HCT116 (cell line): Measurements from ENCODE around the gene MFSD6. TPM values are rescaled to one million over a fixed set of nuclear protein-coding genes. Genes with fewer than 3 reads are reported as not detected.

Experiments used
- ATAC-seq: fragments of 200-7000 bp; cut with Tn5 transposase; 2 replicates; pipeline ENCODE4 v1.9.1; 2020; ENCODE audit warnings: mild to moderate bottlenecking, moderate library complexity
- BruUV-seq: library from RNA; stranded (reverse); fragments of 400-500 nt; replicated peaks from 2 replicates; lab custom pipeline; 2021; lab: Mats Ljungman, UMichigan
- CTCF ChIA-PET: fragments of 300-600 bp; sonication (Branson Sonifier 250); formaldehyde crosslinking; loops from one replicate; lab custom pipeline; 2021; ENCODE audit warnings: antibody characterized with exemption; lab: Charles Lee
- POLR2A ChIA-PET: fragments of 300-600, 350-600 bp; sonication (Branson Sonifier 250); formaldehyde crosslinking; loops from one replicate; lab custom pipeline; 2021; ENCODE audit warnings: antibody characterized with exemption; lab: Charles Lee
- RAD21 ChIA-PET, 2 experiments: fragments of 300-600 bp; sonication (Branson Sonifier 250); formaldehyde crosslinking; loops; one replicate each; lab custom pipeline; 2023; ENCODE audit warnings: low total read pairs in 2 of 2; ENCODE audit not compliant: uncharacterized antibody in 2 of 2, unreplicated experiment in 2 of 2, low non-redundant PET in 1 of 2; lab: Charles Lee
- DNase-seq: peaks from one replicate; pipeline ENCODE4 v3.0.0-alpha.2; 2010; ENCODE audit warnings: low read depth, low spot score
- H2AFZ ChIP-seq: fragments of 200-600 bp; shearing (Covaris generic), sonication (generic); 2 replicates; pipeline ENCODE4 v1.6.1; 2017; ENCODE audit warnings: low read depth, mixed run types, mixed read lengths, antibody characterized with exemption, low read length; ENCODE audit not compliant: poor library complexity, severe bottlenecking
- H3K27ac ChIP-seq: 2 replicates; pipeline ENCODE4 v1.5.1; 2012; ENCODE audit warnings: low read depth, low read length
- H3K27me3 ChIP-seq: fragments of 200-600 bp; sonication (generic); 2 replicates; pipeline ENCODE4 v1.6.1; 2016; ENCODE audit warnings: mixed run types, low read length, mixed read lengths; ENCODE audit not compliant: insufficient read depth
- H3K36me3 ChIP-seq, 2 experiments: fragments of 200-500 bp in 1 of 2; fragments of 200-600 bp in 1 of 2; sonication (Bioruptor generic) in 1 of 2; sonication (generic) in 1 of 2; 2 replicates each; pipeline versions ENCODE4 v1.5.1 to v1.6.1; 2014 to 2016; ENCODE audit warnings: low read length in 2 of 2, inconsistent platforms in 1 of 2, mixed read lengths in 1 of 2, mixed run types in 1 of 2; ENCODE audit not compliant: insufficient read depth in 2 of 2, control insufficient read depth in 1 of 2
- H3K4me1 ChIP-seq, 2 experiments: fragments of 200-600 bp in 1 of 2; sonication (generic) in 1 of 2; 2 replicates each; pipeline versions ENCODE4 v1.5.1 to v1.6.1; 2012 to 2017; ENCODE audit warnings: low read length in 2 of 2, inconsistent platforms in 1 of 2, mild to moderate bottlenecking in 1 of 2, mixed read lengths in 1 of 2, mixed run types in 1 of 2, moderate library complexity in 1 of 2; ENCODE audit not compliant: insufficient read depth in 2 of 2, control insufficient read depth in 1 of 2
- H3K4me2 ChIP-seq: fragments of 200-600 bp; sonication (generic); 2 replicates; pipeline ENCODE4 v1.6.1; 2017; ENCODE audit warnings: mixed run types, low read length, mixed read lengths
- H3K4me3 ChIP-seq, 2 experiments: fragments of 200-600 bp in 1 of 2; sonication (generic) in 1 of 2; replicated peaks in 1 of 2; 2 replicates each; pipeline ENCODE4 v1.5.1; 2011 to 2016; ENCODE audit warnings: low read length in 2 of 2, control low read depth in 1 of 2, low read depth in 1 of 2, mild to moderate bottlenecking in 1 of 2, mixed read lengths in 1 of 2, mixed run types in 1 of 2
- H3K79me2 ChIP-seq: fragments of 200-600 bp; sonication (generic); 2 replicates; pipeline ENCODE4 v1.6.1; 2017; ENCODE audit warnings: mild to moderate bottlenecking, mixed run types, low read length, moderate library complexity, mixed read lengths; ENCODE audit not compliant: insufficient read depth
- H3K9ac ChIP-seq: fragments of 200-600 bp; sonication (generic); 2 replicates; pipeline ENCODE4 v1.6.1; 2016; ENCODE audit warnings: low read length, mixed read lengths
- H3K9me2 ChIP-seq: fragments of 200-600 bp; sonication (generic), shearing (Covaris generic); 2 replicates; pipeline ENCODE4 v1.6.1; 2017; ENCODE audit warnings: mixed run types, mild to moderate bottlenecking, moderate library complexity; ENCODE audit not compliant: insufficient read depth
- H3K9me3 ChIP-seq, 2 experiments: fragments of 200-500 bp in 1 of 2; fragments of 200-600 bp in 1 of 2; sonication (Bioruptor generic) in 1 of 2; sonication (generic) in 1 of 2; 2 replicates each; pipeline ENCODE4 v1.6.1; 2014 to 2017; ENCODE audit warnings: low read length in 2 of 2, mixed read lengths in 2 of 2, inconsistent platforms in 1 of 2, low read depth in 1 of 2, mild to moderate bottlenecking in 1 of 2, mixed run types in 1 of 2, moderate library complexity in 1 of 2; ENCODE audit not compliant: control insufficient read depth in 1 of 2, insufficient read depth in 1 of 2
- H4K20me1 ChIP-seq: fragments of 200-600 bp; sonication (generic), shearing (Covaris generic); 2 replicates; pipeline ENCODE4 v1.6.1; 2017; ENCODE audit warnings: mixed run types, mild to moderate bottlenecking, moderate library complexity; ENCODE audit not compliant: insufficient read depth
- CBX3 ChIP-seq: IDR thresholded peaks from 2 replicates; pipeline ENCODE4 v1.6.1; 2012; ENCODE audit warnings: low read depth
- CEBPB ChIP-seq: IDR thresholded peaks from 2 replicates; pipeline ENCODE4 v1.6.1; 2012; ENCODE audit warnings: low read depth
- EZH2phosphoT487 ChIP-seq: fragments of 200-600 bp; IDR thresholded peaks from 2 replicates; pipeline ENCODE4 v1.6.1; 2018; ENCODE audit warnings: antibody characterized with exemption, borderline replicate concordance
- SRF ChIP-seq: IDR thresholded peaks from 2 replicates; pipeline ENCODE4 v1.6.1; 2012; ENCODE audit warnings: low read depth
- intact Hi-C: fragments of 100-400 bp; cut with micrococcal nuclease; formaldehyde crosslinking; loops from 2 replicates; pipeline ENCODE4 v1.10.0; 2022
- total RNA-seq: library from RNA; stranded (reverse); gene quantifications from one replicate; pipeline ENCODE4 v1.2.1, GENCODE V29; 2021; ENCODE audit not compliant: unreplicated experiment

Gene MFSD6
- total RNA-seq, 1 experiment from 2014 or later: 18.6 TPM

GRCh38 chr2:190528521-190529001 is 120.4 kb downstream of the MFSD6 start:
- DNase-seq: no peak
- Histone ChIP-seq H3K27ac (no peak overlapping the region), H3K9me3 (no peaks in the 10 kb centered on the region), H3K27me3 (no peaks in the 10 kb centered on the region), H3K4me2 (no peak overlapping the region), H2AFZ (no peak overlapping the region), H3K79me2 (no peaks in the 10 kb centered on the region), H4K20me1 (no peaks in the 10 kb centered on the region), H3K9me2 (no peaks in the 10 kb centered on the region), H3K4me3 (no peak overlapping the region), H3K9ac (no peak overlapping the region), H3K4me1 (peaks cover 0 to 12% of the 10 kb centered on the region in 2 experiments; a peak in 2 of 4 replicates), H3K36me3 (no peaks in the 10 kb centered on the region)
- ChIA-PET CTCF (no interaction called here), RAD21 (no interaction called here), POLR2A (no interaction called here)
- no peak for ATAC-seq
- intact Hi-C loops: no loop called here
- TF ChIP-seq CEBPB (peak; percentile 70), EZH2phosphoT487 (no peak)
- BruUV-seq: no TSS peak

- CTCF ChIA-PET: no interaction called here
- no TSS peak for BruUV-seq
- TF ChIP-seq SRF (no peak), CBX3 (no peak)
- Histone ChIP-seq H3K9me3 (no peaks in the 10 kb centered on the region), H3K36me3 (no peaks in the 10 kb centered on the region), H3K4me3 (no peak overlapping the region), H2AFZ (no peak overlapping the region), H3K27me3 (no peaks in the 10 kb centered on the region), H3K4me1 (peaks cover 5 to 22% of the 10 kb centered on the region in 2 experiments; a peak in 3 of 4 replicates), H3K79me2 (no peaks in the 10 kb centered on the region), H4K20me1 (no peaks in the 10 kb centered on the region), H3K9me2 (no peaks in the 10 kb centered on the region), H3K9ac (no peak overlapping the region), H3K27ac (no peak overlapping the region), H3K4me2 (no peak overlapping the region)
- POLR2A ChIA-PET: no interaction called here
- no peak for ATAC-seq
- DNase-seq: no peak
- intact Hi-C loops: loop anchor here (5.0 kb wide), 1 partner anchor 313 kb away; no protein-coding TSS in a partner anchor
- RAD21 ChIA-PET: no interaction called here
Observed at GRCh38 chr2:190529486-190530247, 121.5 kb downstream of the MFSD6 start.
